Measurements from ENCODE around the gene TTLL3. TPM values are rescaled to one million over a fixed set of nuclear protein-coding genes. Genes with fewer than 3 reads are reported as not detected.
A peak's percentile ranks its signal among the peaks of the same experiment; 100 is the strongest.

TTLL3 gene
- total and polyA plus RNA-seq, 4 experiments from 2014 or later, result 3.0 to 91.7 (median 43.6) TPM

DNA sequence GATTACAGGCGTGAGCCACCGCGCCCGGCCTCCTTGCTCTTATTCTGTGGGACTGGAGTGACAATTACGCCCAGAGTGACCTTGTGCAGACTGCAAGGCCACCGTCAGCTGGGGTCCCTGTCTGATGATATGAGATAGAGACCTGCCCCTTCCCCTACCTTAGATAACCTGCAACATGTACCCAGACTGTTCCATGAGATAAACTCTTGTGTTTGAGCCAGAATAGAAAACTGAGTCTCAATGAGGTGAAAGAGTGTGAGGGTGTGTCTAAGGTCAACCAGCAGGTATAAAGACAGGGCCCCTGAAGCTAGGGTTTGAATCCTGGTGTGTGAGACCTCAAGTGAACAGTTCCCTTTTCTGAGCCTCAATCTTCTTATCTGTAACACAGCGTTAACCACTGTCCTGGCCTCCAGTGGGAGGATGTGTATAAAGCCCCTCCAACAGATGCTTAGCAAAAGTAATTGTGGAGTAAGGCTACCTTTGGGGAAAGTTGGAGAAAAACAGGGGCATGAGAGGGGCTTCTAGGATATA lies 23.8 kb upstream of the TTLL3 start:
- intact Hi-C loops (cut with micrococcal nuclease), result no loop called here
- Histone ChIP-seq H3K9me3 (ENCODE audit: control insufficient read depth in 1 of 2, low read length in 2 of 2) (no peaks in the 10 kb centered on the region), H3K4me1 (ENCODE audit: insufficient read depth, low read length) (peaks cover 31% of the 10 kb centered on the region), H3K36me3 (ENCODE audit: insufficient read depth, low read length) (peaks cover 36% of the 10 kb centered on the region), H3K27me3 (ENCODE audit: insufficient read depth, low read length) (no peaks in the 10 kb centered on the region), H3K4me3 (ENCODE audit: low read length in 2 of 2) (no peak overlapping the region), H3K27ac (ENCODE audit: low read depth, low read length) (no peak overlapping the region)
- ChIA-PET CTCF (ENCODE audit: partially characterized antibody) (interaction anchor here (0.6 to 1.2 kb wide), 2 partner anchors 37 to 160 kb away, joined by 3 to 4 read pairs; partner anchors contain the start of gene OGG1), POLR2A (ENCODE audit: partially characterized antibody) (no interaction called here)
- Mint-ChIP-seq H3K9me3 (no peaks in the 10 kb centered on the region), H3K27me3 (no peaks in the 10 kb centered on the region), H3K36me3 (peaks cover 52 to 67% of the 10 kb centered on the region in 2 donors), H3K4me1 (peaks cover 33 to 46% (median 40%) of the 10 kb centered on the region in 4 donors), H3K27ac (peak overlapping the region in 3 of 7 donors; percentile 18 to 41 (median 26)), H3K4me3 (no peak overlapping the region)
- DNase-seq, result no peak

DNA sequence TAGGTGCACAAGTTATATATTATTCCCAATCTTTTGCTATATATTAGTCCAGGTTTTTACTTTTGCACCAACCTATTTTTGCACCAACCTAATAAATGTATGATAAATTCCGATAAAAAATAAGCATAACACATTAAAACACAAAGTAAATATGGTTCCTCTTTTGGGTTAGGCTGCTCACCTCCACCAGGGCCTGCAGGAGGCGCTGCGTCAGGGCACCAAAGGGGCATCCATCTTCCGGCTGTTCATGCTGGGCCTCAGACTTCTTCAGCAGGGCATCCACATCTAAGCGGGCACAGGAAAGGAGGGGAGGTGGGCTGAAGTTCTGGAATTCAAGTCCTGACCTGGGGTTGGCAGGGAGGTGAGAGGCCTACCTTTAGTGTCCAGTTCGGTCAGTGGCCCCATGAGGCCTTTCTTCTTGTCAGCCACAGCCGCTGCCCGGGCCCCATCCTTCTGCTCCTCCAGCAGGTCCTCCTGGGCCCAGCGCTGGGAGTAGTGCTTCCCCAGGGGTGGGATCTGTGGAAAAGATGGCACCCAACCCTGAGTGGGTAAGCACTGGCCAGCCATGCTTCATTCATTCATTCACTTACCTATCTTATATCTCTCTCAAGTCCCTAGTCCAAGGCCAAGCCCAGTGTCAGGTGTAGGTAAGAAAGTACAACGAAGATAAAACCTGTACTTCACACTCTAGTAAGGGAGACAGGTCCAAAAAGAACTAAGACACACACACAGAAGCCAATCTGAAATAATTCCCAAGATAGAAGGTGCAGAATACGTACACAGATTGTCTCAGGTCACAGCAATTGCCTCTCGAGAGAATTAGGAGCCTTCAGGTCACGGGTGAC lies 23.0 kb upstream of the TTLL3 start:
- Mint-ChIP-seq H3K4me3 (peak overlapping the region in 2 of 8 donors; percentile 27 to 39), H3K27ac (peak overlapping the region in 4 of 7 donors; percentile 23 to 66 (median 50)), H3K36me3 (peaks cover 50 to 65% of the 10 kb centered on the region in 2 donors), H3K27me3 (no peaks in the 10 kb centered on the region), H3K9me3 (no peaks in the 10 kb centered on the region), H3K4me1 (peaks cover 36 to 49% (median 42%) of the 10 kb centered on the region in 4 donors)
- Histone ChIP-seq H3K4me1 (ENCODE audit: insufficient read depth, low read length) (peaks cover 32% of the 10 kb centered on the region), H3K4me3 (ENCODE audit: low read length in 2 of 2) (no peak overlapping the region), H3K27me3 (ENCODE audit: insufficient read depth, low read length) (no peaks in the 10 kb centered on the region), H3K36me3 (ENCODE audit: insufficient read depth, low read length) (peaks cover 35% of the 10 kb centered on the region), H3K9me3 (ENCODE audit: control insufficient read depth in 1 of 2, low read length in 2 of 2) (no peaks in the 10 kb centered on the region), H3K27ac (ENCODE audit: low read depth, low read length) (no peak overlapping the region)
- POLR2A ChIA-PET (ENCODE audit: partially characterized antibody), result interaction anchor here (0.7 kb wide), 1 partner anchor 9 kb away, joined by 3 read pairs; no protein-coding TSS in a partner anchor
- CTCF ChIA-PET (ENCODE audit: partially characterized antibody), result interaction anchor here (0.6 kb wide), 1 partner anchor 38 kb away, joined by 3 read pairs; the partner anchor contains the start of gene OGG1
- intact Hi-C loops (cut with micrococcal nuclease), result no loop called here
- no peak for DNase-seq

DNA sequence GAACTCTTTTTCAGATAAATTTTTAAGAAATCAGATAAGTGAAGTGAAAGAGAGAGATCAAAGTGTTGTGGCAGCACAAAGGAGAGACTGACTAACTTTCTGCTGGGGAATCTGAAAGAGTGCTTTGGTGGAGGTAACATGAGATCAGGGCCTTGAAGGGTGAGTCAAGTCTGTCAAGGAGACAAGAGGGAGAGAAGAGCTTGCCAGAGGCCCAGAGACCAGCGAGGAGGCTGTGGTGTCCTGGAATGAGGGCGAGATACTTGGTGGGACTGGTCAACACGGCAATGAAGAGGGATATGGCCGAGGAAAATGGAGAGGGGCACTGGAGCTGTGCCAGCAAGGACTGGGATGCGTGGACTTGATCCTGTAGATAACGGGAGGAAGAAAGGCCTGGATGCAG lies 22.3 kb upstream of the TTLL3 start:
- peak in 1 of 5 donors; percentile 37 for DNase-seq
- Histone ChIP-seq H3K27ac (ENCODE audit: low read depth, low read length) (no peak overlapping the region), H3K4me1 (ENCODE audit: insufficient read depth, low read length) (peaks cover 33% of the 10 kb centered on the region), H3K4me3 (ENCODE audit: low read length in 2 of 2) (no peak overlapping the region), H3K27me3 (ENCODE audit: insufficient read depth, low read length) (no peaks in the 10 kb centered on the region), H3K36me3 (ENCODE audit: insufficient read depth, low read length) (peaks cover 28% of the 10 kb centered on the region), H3K9me3 (ENCODE audit: control insufficient read depth in 1 of 2, low read length in 2 of 2) (no peaks in the 10 kb centered on the region)
- no peaks in the 10 kb centered on the region for H3K9me3 Mint-ChIP-seq
- intact Hi-C loops (cut with micrococcal nuclease), result no loop called here
- peaks cover 33 to 49% (median 38%) of the 10 kb centered on the region in 4 donors for H3K4me1 Mint-ChIP-seq
- H3K27ac Mint-ChIP-seq, result peak overlapping the region in 6 of 7 donors; percentile 23 to 90 (median 54)
- ChIA-PET POLR2A (ENCODE audit: partially characterized antibody) (interaction anchor here (0.7 kb wide), 1 partner anchor 9 kb away, joined by 3 read pairs; no protein-coding TSS in a partner anchor), CTCF (ENCODE audit: partially characterized antibody) (no interaction called here)
- peak overlapping the region in 4 of 8 donors; percentile 13 to 57 (median 46) for H3K4me3 Mint-ChIP-seq
- H3K27me3 Mint-ChIP-seq, result no peaks in the 10 kb centered on the region
- H3K36me3 Mint-ChIP-seq, result peaks cover 46 to 63% of the 10 kb centered on the region in 2 donors

- intact Hi-C loops (cut with micrococcal nuclease), result no loop called here
- H3K27me3 Mint-ChIP-seq, result no peaks in the 10 kb centered on the region
- H3K36me3 ChIP-seq (ENCODE audit: insufficient read depth, low read length), result peaks cover 22% of the 10 kb centered on the region
- H3K4me3 Mint-ChIP-seq, result peak overlapping the region; percentile 6 to 99 (median 96)
- H3K36me3 Mint-ChIP-seq, result peaks cover 41 to 64% of the 10 kb centered on the region in 2 donors
- peak overlapping the region; percentile 58 to 99 (median 98) for H3K27ac Mint-ChIP-seq
- peak overlapping the region in 1 of 2 donors; percentile 91 for H3K4me3 ChIP-seq (ENCODE audit: low read length in 2 of 2)
- H3K4me1 Mint-ChIP-seq, result peaks cover 42 to 77% (median 55%) of the 10 kb centered on the region in 4 donors
- H3K27me3 ChIP-seq (ENCODE audit: insufficient read depth, low read length), result no peaks in the 10 kb centered on the region
- POLR2A ChIA-PET (ENCODE audit: partially characterized antibody), result interaction anchor here (1.1 to 3.1 kb wide), 6 partner anchors 9 to 59 kb away, joined by 3 to 38 read pairs (median 7); partner anchors contain the start of gene BRPF1
- CTCF ChIA-PET (ENCODE audit: partially characterized antibody), result interaction anchor here (1.3 to 1.7 kb wide), 2 partner anchors 64 to 142 kb away, joined by 4 to 6 read pairs; partner anchors contain the start of gene MTMR14
- no peaks in the 10 kb centered on the region for H3K9me3 Mint-ChIP-seq
- no peak overlapping the region for H3K27ac ChIP-seq (ENCODE audit: low read depth, low read length)
- peak in 1 of 5 donors; percentile 37 for DNase-seq
- no peaks in the 10 kb centered on the region for H3K9me3 ChIP-seq (ENCODE audit: control insufficient read depth in 1 of 2, low read length in 2 of 2)
- peaks cover 60% of the 10 kb centered on the region for H3K4me1 ChIP-seq (ENCODE audit: insufficient read depth, low read length)
Observed at GRCh38 chr3:9791127-9791526, 18.9 kb upstream of the TTLL3 start.

DNA sequence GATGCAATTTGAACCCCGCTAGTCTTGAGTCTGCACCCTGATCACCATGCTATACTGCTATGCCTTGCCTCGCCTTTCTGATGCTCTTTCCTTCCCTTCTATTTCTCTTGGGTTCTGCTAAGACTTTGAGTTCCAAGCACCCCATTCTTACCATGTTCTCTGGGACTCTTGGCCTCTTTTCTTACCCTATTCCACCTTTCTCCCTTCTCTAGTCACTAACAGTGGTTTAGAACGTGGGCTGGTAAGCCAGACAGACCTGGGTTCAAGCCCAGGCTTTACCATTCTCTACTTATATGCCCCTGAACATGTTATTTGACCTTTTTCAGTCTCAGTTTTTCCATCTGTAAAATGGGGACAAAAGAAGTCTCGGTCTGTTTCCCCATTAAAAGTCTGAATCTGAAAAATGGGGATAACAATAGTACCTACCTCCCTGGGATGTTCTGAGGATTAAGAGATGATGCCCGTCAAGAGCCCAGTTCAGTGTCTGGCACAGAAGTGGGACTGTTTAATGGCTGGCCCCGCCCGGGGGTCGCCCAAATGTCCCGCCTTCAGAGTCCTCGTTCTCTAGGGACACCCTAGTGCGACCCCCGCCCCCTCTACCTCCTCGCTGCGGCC lies 18.2 kb upstream of the TTLL3 start:
- Mint-ChIP-seq H3K27ac (peak overlapping the region; percentile 97 to 99 (median 99)), H3K9me3 (no peaks in the 10 kb centered on the region), H3K36me3 (peaks cover 34 to 61% of the 10 kb centered on the region in 2 donors), H3K4me3 (peak overlapping the region; percentile 96 to 99 (median 98)), H3K27me3 (no peaks in the 10 kb centered on the region), H3K4me1 (peaks cover 44 to 77% (median 55%) of the 10 kb centered on the region in 4 donors)
- H3K9me3 ChIP-seq (ENCODE audit: control insufficient read depth in 1 of 2, low read length in 2 of 2), result no peaks in the 10 kb centered on the region
- intact Hi-C loops (cut with micrococcal nuclease), result loop anchor here (1.0 to 2.0 kb wide), 8 partner anchors 16 to 529 kb away; partner anchors contain the start of genes BRPF1, CRELD1, JAGN1 and MTMR14
- no peaks in the 10 kb centered on the region for H3K27me3 ChIP-seq (ENCODE audit: insufficient read depth, low read length)
- peak overlapping the region; percentile 99 for H3K27ac ChIP-seq (ENCODE audit: low read depth, low read length)
- POLR2A ChIA-PET (ENCODE audit: partially characterized antibody), result interaction anchor here (0.8 to 3.1 kb wide), 28 partner anchors 9 to 529 kb away, joined by 3 to 60 read pairs (median 9); partner anchors contain the start of genes BRPF1, CAMK1, CRELD1 and JAGN1
- CTCF ChIA-PET (ENCODE audit: partially characterized antibody), result interaction anchor here (0.8 to 1.8 kb wide), 6 partner anchors 11 to 402 kb away, joined by 3 to 15 read pairs (median 5); partner anchors contain the start of gene MTMR14
- H3K36me3 ChIP-seq (ENCODE audit: insufficient read depth, low read length), result peaks cover 15% of the 10 kb centered on the region
- no peak for DNase-seq
- peak overlapping the region; percentile 91 to 100 for H3K4me3 ChIP-seq (ENCODE audit: low read length in 2 of 2)
- peaks cover 63% of the 10 kb centered on the region for H3K4me1 ChIP-seq (ENCODE audit: insufficient read depth, low read length)

DNA sequence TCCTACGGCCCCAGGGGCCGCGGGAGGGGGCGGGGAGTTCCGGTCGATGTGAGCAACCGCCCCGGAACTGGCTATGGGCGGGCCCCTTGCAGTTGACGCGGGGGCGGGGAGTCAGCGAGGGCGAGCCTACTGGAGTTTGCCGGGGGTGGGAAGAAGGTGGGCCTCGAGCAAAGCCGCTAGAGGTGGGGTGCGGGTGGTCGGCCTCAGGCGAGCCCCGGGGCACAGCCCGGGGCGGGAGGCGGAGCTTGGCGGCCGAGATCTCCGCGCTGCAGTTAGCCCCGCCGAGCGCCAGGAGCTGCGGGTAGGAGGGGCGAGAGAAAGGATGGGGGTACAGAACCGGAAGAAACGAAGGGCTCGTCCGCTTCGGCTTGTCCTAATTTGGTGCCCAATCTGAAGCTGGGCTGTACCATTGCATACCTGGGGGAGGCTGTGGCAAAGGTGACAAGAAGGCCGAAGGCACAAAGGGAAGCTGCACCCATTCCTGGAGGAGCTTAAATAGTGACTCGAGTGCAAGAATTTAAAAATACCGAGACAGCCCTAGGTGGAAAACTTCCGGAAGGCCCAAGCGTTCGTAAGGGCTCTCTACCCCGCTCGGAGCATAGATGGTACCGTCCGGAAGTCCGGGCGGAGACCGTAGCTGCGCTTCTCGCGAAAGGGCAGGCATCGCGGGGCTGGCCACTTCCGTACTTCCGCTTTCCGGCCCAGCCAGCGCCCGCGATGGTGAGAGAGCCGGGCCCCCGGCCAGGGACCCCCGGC lies 17.5 kb upstream of the TTLL3 start, which contains the start of the genes ARPC4 and TADA3:
Gene ARPC4, plus strand, starts transcription at position 678 of the 756 bp plus-strand sequence. Its CDS starts 40 bp downstream, at position 718.
Gene TADA3, minus strand, starts transcription at position 69 of the 756 bp plus-strand sequence. CDS start 1,007 bp downstream, outside the sequence.
- peak within 1 kb of the TSS; percentile 96 to 99 (median 98) for H3K4me3 Mint-ChIP-seq
- H3K27ac ChIP-seq (ENCODE audit: low read depth, low read length), result peak within 1 kb of the TSS; percentile 99
- no peaks in the 10 kb centered on the region for H3K27me3 Mint-ChIP-seq
- H3K4me1 ChIP-seq (ENCODE audit: insufficient read depth, low read length), result peaks cover 63% of the 10 kb centered on the region
- DNase-seq, result peak; percentile 92 to 97 (median 96)
- H3K27ac Mint-ChIP-seq, result peak within 1 kb of the TSS; percentile 97 to 99 (median 99)
- intact Hi-C loops (cut with micrococcal nuclease), result loop anchor here (1.0 to 2.0 kb wide), 8 partner anchors 16 to 528 kb away; partner anchors contain the start of genes BRPF1, CRELD1, JAGN1 and MTMR14
- H3K4me3 ChIP-seq (ENCODE audit: low read length in 2 of 2), result peak within 1 kb of the TSS; percentile 91 to 100
- peaks cover 36 to 61% of the 10 kb centered on the region in 2 donors for H3K36me3 Mint-ChIP-seq
- H3K4me1 Mint-ChIP-seq, result peaks cover 47 to 80% (median 56%) of the 10 kb centered on the region in 4 donors
- no peaks in the 10 kb centered on the region for H3K9me3 ChIP-seq (ENCODE audit: control insufficient read depth in 1 of 2, low read length in 2 of 2)
- CTCF ChIA-PET (ENCODE audit: partially characterized antibody), result interaction anchor here (0.7 to 1.8 kb wide), 10 partner anchors 10 to 402 kb away, joined by 3 to 15 read pairs (median 3); partner anchors contain the start of genes BRPF1 and CRELD1
- POLR2A ChIA-PET (ENCODE audit: partially characterized antibody), result interaction anchor here (0.6 to 3.1 kb wide), 33 partner anchors 9 to 529 kb away, joined by 3 to 60 read pairs (median 6); partner anchors contain the start of genes BRPF1, CAMK1, CRELD1 and FANCD2
- H3K36me3 ChIP-seq (ENCODE audit: insufficient read depth, low read length), result peaks cover 13% of the 10 kb centered on the region
- no peaks in the 10 kb centered on the region for H3K27me3 ChIP-seq (ENCODE audit: insufficient read depth, low read length)
- no peaks in the 10 kb centered on the region for H3K9me3 Mint-ChIP-seq

All from CD4-positive, alpha-beta memory T cell (primary cell).